Fibroblast of mammary gland (primary cell): ENCODE measurements around the gene SERAC1.

Source experiments
- DNase-seq: peaks from one replicate; pipeline ENCODE4 v3.0.0-alpha.2; 2010; ENCODE audit warnings: low read depth
- H3K4me3 ChIP-seq: 2 replicates; pipeline ENCODE4 v1.5.1; 2011; ENCODE audit warnings: low read depth, mild to moderate bottlenecking, low read length, moderate library complexity; ENCODE audit not compliant: control insufficient read depth
- CTCF ChIP-seq: conservative IDR thresholded peaks from 2 replicates; pipeline ENCODE4 v1.5.1; 2011; ENCODE audit warnings: low read depth, low read length, inconsistent platforms; ENCODE audit not compliant: control insufficient read depth, insufficient read depth

The SERAC1 gene

DNA sequence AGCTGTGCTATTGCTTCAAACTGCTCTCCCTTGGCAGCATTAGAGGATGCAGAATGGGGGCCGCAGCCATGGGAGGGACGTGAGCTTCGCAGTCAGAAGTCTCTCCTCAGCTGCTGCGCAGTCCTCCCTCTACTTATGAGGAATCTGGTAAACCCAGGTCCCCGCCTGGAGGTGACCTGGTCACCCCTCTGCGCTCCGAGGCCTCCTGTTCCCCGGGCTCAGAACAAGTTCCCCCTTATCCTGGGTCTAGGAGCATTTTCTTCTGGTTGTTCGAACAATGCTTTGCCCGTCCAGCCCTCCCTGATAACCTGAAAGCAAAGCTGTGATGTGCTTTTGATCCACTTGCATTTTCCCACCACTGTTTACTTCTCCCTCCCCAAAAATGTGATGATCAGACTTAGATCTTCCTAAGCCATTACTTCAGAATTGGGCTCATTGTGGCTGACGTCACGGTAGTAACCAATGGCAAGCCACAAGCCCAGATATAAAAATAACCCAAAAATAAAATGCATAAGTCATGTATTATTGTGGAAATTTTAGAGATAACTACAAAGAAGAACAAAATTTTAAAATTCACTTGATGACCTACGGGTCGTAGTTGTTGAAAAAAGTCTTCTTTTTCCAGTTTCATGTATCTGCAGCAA lies 80.7 kb downstream of the SERAC1 start:
- H3K4me3 ChIP-seq: no peak overlapping the region
- no peak for TF ChIP-seq CTCF
- DNase-seq: no peak

DNA sequence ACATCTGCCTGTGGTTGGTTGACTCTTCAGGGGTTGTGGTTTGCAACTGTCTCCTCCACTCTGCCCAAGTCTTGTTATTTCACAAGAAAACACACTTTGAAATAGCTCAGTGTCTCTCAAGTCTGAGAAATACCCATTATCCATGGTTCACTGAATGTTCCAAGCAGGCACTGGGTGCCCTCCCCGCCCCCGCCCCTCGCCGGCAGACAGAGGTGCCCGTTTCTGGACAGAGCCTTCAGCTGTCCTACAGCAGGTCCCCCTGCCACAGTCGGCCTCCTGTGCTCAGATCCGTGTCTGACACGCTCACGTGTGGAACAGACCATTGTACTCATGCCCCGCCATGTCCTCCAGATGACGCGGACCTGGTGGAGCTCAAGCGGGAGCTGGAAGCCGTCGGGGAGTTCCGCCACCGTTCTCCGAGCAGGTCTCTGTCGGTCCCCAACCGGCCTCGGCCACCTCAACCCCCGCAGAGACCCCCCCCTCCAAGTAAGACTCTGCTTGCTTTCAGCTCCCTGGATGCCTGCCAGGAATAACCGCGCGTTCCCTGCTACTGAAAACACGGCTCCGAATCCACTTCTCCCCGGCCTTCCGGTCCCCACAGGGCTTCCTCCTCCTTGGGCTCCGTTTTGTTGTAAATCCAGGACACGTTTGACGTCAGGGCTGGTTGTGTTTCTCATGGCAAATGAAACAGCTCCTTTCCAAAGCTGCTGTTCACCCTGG lies 81.4 kb downstream of the SERAC1 start:
- no peak for TF ChIP-seq CTCF
- H3K4me3 ChIP-seq: no peak overlapping the region
- peak; percentile 74 for DNase-seq

DNA sequence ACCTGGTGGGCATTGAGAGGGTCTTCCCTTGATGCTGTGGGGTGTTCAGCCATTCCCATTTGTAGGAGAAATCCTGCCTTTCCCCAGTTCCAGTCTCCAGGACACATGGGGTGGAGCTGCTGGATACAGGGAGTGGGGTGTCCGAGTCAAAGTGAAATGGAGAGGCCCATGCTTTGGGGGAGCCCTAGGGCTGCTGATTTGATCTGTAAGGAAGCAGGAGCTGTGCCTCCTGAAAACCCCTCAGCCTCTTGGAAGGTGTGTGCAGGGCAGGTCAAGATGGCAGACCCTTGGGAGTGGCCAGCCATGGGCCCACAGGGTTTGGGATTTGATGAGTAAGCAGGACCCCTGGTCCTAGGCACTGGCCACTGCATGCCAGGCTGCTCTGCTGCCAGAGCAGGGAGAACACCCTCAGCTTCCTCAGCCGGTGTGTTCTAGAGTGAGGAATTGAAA lies 82.0 kb downstream of the SERAC1 start:
- TF ChIP-seq CTCF: no peak
- DNase-seq: no peak
- H3K4me3 ChIP-seq: no peak overlapping the region

DNA sequence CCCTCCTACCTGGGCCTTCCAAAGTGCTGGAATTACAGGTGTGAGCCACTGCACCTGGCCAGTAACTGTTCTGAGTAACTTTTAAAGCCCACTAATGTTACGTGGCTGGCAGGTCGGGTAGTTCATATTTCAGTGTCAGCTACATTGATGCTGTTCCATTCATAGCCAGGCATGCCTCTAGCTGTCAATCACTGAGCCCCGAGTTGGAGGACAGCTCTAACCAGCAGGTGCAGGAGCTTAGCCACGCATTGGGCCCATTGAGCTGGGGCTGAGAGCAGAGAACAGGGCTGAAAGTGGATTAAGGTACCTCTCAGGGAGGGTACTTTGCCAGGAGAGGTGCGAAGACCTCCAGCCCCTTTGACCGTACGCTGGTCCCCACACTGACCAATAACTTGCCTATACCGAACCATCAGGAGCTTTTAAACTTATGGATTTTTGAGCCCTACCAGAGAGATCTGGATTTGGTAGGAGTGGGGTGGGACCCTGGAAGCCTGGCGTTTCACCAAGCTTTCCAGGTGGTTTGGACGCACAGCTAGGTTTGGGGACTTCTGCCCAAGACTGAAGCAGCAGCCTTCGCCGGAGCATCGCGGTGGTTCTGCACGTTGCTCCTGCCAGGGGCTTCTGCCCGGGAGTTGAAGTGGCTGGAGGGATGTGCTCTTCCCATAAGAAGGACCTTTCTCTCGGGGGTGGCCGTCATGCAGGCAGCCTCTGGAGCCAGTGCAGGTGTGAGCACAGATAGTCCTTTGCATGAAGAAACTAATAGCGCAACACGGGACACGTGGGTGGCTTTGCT lies 82.6 kb downstream of the SERAC1 start:
- TF ChIP-seq CTCF: no peak
- no peak overlapping the region for H3K4me3 ChIP-seq
- no peak for DNase-seq

GRCh38 chr6:158083455-158084325 lies 84.4 kb downstream of the SERAC1 start:
- DNase-seq: peak; percentile 30
- no peak for TF ChIP-seq CTCF

GRCh38 chr6:158081657-158081935 lies 86.5 kb downstream of the SERAC1 start:
- DNase-seq: no peak
- TF ChIP-seq CTCF: no peak
- no peak overlapping the region for H3K4me3 ChIP-seq

More at GRCh38 chr6:158083455-158084325, 84.4 kb downstream of the SERAC1 start:
- H3K4me3 ChIP-seq: no peak overlapping the region
